ENCODE measurements around the gene OPHN1.

DNA sequence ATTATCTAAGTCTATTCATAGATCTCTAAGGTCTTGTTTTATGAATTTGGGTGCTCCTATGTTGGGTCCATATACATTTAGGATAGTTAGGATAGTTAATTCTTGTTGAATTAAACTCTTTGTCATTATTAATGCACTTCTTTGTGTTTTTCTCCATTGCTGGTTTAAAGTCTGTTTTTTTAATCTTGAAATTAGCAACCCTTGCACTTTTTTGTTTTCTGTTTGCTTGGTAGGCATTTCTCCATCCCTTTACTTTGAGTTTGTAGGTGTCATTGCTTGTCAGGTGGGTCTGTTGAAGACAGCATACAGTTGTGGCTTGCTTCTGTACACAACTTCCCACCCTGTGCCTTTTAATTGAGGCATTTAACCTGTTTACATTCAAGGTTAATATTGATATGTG is 434.8 kb downstream of the OPHN1 start:
- TF ChIP-seq EP300 (IDR thresholded peaks at IDR 0.05) = no peak
- TF ChIP-seq POLR2AphosphoS5 (IDR thresholded peaks at IDR 0.05) = no peak
- TF ChIP-seq POLR2A (IDR thresholded peaks at IDR 0.05) = no peak
- TF ChIP-seq, protein P1, sequence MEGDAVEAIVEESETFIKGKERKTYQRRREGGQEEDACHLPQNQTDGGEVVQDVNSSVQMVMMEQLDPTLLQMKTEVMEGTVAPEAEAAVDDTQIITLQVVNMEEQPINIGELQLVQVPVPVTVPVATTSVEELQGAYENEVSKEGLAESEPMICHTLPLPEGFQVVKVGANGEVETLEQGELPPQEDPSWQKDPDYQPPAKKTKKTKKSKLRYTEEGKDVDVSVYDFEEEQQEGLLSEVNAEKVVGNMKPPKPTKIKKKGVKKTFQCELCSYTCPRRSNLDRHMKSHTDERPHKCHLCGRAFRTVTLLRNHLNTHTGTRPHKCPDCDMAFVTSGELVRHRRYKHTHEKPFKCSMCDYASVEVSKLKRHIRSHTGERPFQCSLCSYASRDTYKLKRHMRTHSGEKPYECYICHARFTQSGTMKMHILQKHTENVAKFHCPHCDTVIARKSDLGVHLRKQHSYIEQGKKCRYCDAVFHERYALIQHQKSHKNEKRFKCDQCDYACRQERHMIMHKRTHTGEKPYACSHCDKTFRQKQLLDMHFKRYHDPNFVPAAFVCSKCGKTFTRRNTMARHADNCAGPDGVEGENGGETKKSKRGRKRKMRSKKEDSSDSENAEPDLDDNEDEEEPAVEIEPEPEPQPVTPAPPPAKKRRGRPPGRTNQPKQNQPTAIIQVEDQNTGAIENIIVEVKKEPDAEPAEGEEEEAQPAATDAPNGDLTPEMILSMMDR (IDR thresholded peaks at IDR 0.05) = no peak

All from upper lobe of left lung (tissue), 4 donors.